Hepatocyte (in vitro differentiated cells): ENCODE results near the gene TRABD.

Experiments used
- CTCF ChIP-seq: fragments of 200-600 bp; sonication (generic); IDR thresholded peaks from 2 replicates; pipeline ENCODE4 v1.5.1; 2016; ENCODE audit warnings: antibody characterized with exemption, mild to moderate bottlenecking; ENCODE audit not compliant: poor library complexity
- EZH2 ChIP-seq: fragments of 200-600 bp; sonication (generic); IDR thresholded peaks from 2 replicates; pipeline ENCODE4 v1.6.1; 2016; ENCODE audit warnings: antibody characterized with exemption, mild to moderate bottlenecking, borderline replicate concordance
- EZH2phosphoT487 ChIP-seq: fragments of 200-600 bp; sonication (generic); IDR thresholded peaks from one replicate; pipeline ENCODE4 v1.6.1; 2018; ENCODE audit warnings: antibody characterized with exemption, mild to moderate bottlenecking, low read depth, moderate library complexity; ENCODE audit not compliant: unreplicated experiment, severe bottlenecking

GRCh38 chr22:50217543-50218152, 31.9 kb downstream of the TRABD start:
- TF ChIP-seq CTCF (no peak), EZH2 (no peak), EZH2phosphoT487 (no peak)
